Eye (tissue), 1 donor: ENCODE measurements around the gene SCRN1.
"Not testable (repeated sequence)": the region's sequence is repeated elsewhere in the genome, so short reads cannot be mapped to it uniquely, and the experiment has no call there.

ENCODE experiments used
- DNase-seq: peaks from one replicate; pipeline ENCODE4 v3.0.0-alpha.2; 2015

Gene SCRN1

GRCh38 chr7:29965030-29965429 lies 24.6 kb downstream of the SCRN1 start:
- no peak for DNase-seq

- DNase-seq = no peak
Measured at GRCh38 chr7:29962035-29962434, 27.6 kb downstream of the SCRN1 start.

- DNase-seq = not testable (repeated sequence)
Measured at GRCh38 chr7:29961611-29962010, 28.0 kb downstream of the SCRN1 start.

GRCh38 chr7:29958667-29959358 lies 30.8 kb downstream of the SCRN1 start:
- no peak for DNase-seq

GRCh38 chr7:29957521-29958310 lies 31.9 kb downstream of the SCRN1 start:
- no peak for DNase-seq

GRCh38 chr7:29956487-29956836 lies 33.1 kb downstream of the SCRN1 start:
- no peak for DNase-seq

GRCh38 chr7:29955799-29956486 lies 33.7 kb downstream of the SCRN1 start:
- no peak for DNase-seq

- no peak for DNase-seq
Measured at GRCh38 chr7:29955075-29955792, 34.4 kb downstream of the SCRN1 start.

- no peak for DNase-seq
Measured at GRCh38 chr7:29953726-29954347, 35.8 kb downstream of the SCRN1 start.

GRCh38 chr7:29951206-29951605 lies 38.4 kb downstream of the SCRN1 start:
- no peak for DNase-seq

- no peak for DNase-seq
Measured at GRCh38 chr7:29950480-29950879, 39.1 kb downstream of the SCRN1 start.

- DNase-seq = no peak
Measured at GRCh38 chr7:29948587-29948986, 41.0 kb downstream of the SCRN1 start.

GRCh38 chr7:29946428-29947186 lies 43.0 kb downstream of the SCRN1 start:
- no peak for DNase-seq

- DNase-seq = no peak
Measured at GRCh38 chr7:29945259-29945809, 44.3 kb downstream of the SCRN1 start.

GRCh38 chr7:29940199-29940598 lies 49.4 kb downstream of the SCRN1 start:
- no peak for DNase-seq

- no peak for DNase-seq
Measured at GRCh38 chr7:29937132-29937531, 52.5 kb downstream of the SCRN1 start.

GRCh38 chr7:29935111-29935510 lies 54.5 kb downstream of the SCRN1 start:
- no peak for DNase-seq

GRCh38 chr7:29929018-29929807 lies 60.4 kb downstream of the SCRN1 start:
- no peak for DNase-seq

- no peak for DNase-seq
Measured at GRCh38 chr7:29926741-29927140, 62.9 kb downstream of the SCRN1 start.

- no peak for DNase-seq
Measured at GRCh38 chr7:29926216-29926615, 63.4 kb downstream of the SCRN1 start.

- DNase-seq = no peak
Measured at GRCh38 chr7:29924684-29925083, 64.9 kb downstream of the SCRN1 start.
